HCT116 (cell line): ENCODE measurements around the gene CNDP2. TPM values are rescaled to one million over a fixed set of nuclear protein-coding genes. Genes with fewer than 3 reads are reported as not detected.

Experiments
- ATAC-seq: fragments of 200-7000 bp; cut with Tn5 transposase; 2 replicates; pipeline ENCODE4 v1.9.1; 2020; ENCODE audit warnings: mild to moderate bottlenecking, moderate library complexity
- BruUV-seq: library from RNA; stranded (reverse); fragments of 400-500 nt; replicated peaks from 2 replicates; lab custom pipeline; 2021; lab: Mats Ljungman, UMichigan
- CTCF ChIA-PET: fragments of 300-600 bp; sonication (Branson Sonifier 250); formaldehyde crosslinking; loops from one replicate; lab custom pipeline; 2021; ENCODE audit warnings: antibody characterized with exemption; lab: Charles Lee
- POLR2A ChIA-PET: fragments of 300-600, 350-600 bp; sonication (Branson Sonifier 250); formaldehyde crosslinking; loops from one replicate; lab custom pipeline; 2021; ENCODE audit warnings: antibody characterized with exemption; lab: Charles Lee
- RAD21 ChIA-PET, 2 experiments: fragments of 300-600 bp; sonication (Branson Sonifier 250); formaldehyde crosslinking; loops; one replicate each; lab custom pipeline; 2023; ENCODE audit warnings: low total read pairs in 2 of 2; ENCODE audit not compliant: uncharacterized antibody in 2 of 2, unreplicated experiment in 2 of 2, low non-redundant PET in 1 of 2; lab: Charles Lee
- DNase-seq: peaks from one replicate; pipeline ENCODE4 v3.0.0-alpha.2; 2010; ENCODE audit warnings: low read depth, low spot score
- H2AFZ ChIP-seq: fragments of 200-600 bp; shearing (Covaris generic), sonication (generic); 2 replicates; pipeline ENCODE4 v1.6.1; 2017; ENCODE audit warnings: low read depth, mixed run types, mixed read lengths, antibody characterized with exemption, low read length; ENCODE audit not compliant: poor library complexity, severe bottlenecking
- H3K27ac ChIP-seq: 2 replicates; pipeline ENCODE4 v1.5.1; 2012; ENCODE audit warnings: low read depth, low read length
- H3K27me3 ChIP-seq: fragments of 200-600 bp; sonication (generic); 2 replicates; pipeline ENCODE4 v1.6.1; 2016; ENCODE audit warnings: mixed run types, low read length, mixed read lengths; ENCODE audit not compliant: insufficient read depth
- H3K36me3 ChIP-seq, 2 experiments: fragments of 200-500 bp in 1 of 2; fragments of 200-600 bp in 1 of 2; sonication (Bioruptor generic) in 1 of 2; sonication (generic) in 1 of 2; 2 replicates each; pipeline versions ENCODE4 v1.5.1 to v1.6.1; 2014 to 2016; ENCODE audit warnings: low read length in 2 of 2, inconsistent platforms in 1 of 2, mixed read lengths in 1 of 2, mixed run types in 1 of 2; ENCODE audit not compliant: insufficient read depth in 2 of 2, control insufficient read depth in 1 of 2
- H3K4me1 ChIP-seq, 2 experiments: fragments of 200-600 bp in 1 of 2; sonication (generic) in 1 of 2; 2 replicates each; pipeline versions ENCODE4 v1.5.1 to v1.6.1; 2012 to 2017; ENCODE audit warnings: low read length in 2 of 2, inconsistent platforms in 1 of 2, mild to moderate bottlenecking in 1 of 2, mixed read lengths in 1 of 2, mixed run types in 1 of 2, moderate library complexity in 1 of 2; ENCODE audit not compliant: insufficient read depth in 2 of 2, control insufficient read depth in 1 of 2
- H3K4me2 ChIP-seq: fragments of 200-600 bp; sonication (generic); 2 replicates; pipeline ENCODE4 v1.6.1; 2017; ENCODE audit warnings: mixed run types, low read length, mixed read lengths
- H3K4me3 ChIP-seq, 2 experiments: fragments of 200-600 bp in 1 of 2; sonication (generic) in 1 of 2; replicated peaks in 1 of 2; 2 replicates each; pipeline ENCODE4 v1.5.1; 2011 to 2016; ENCODE audit warnings: low read length in 2 of 2, control low read depth in 1 of 2, low read depth in 1 of 2, mild to moderate bottlenecking in 1 of 2, mixed read lengths in 1 of 2, mixed run types in 1 of 2
- H3K79me2 ChIP-seq: fragments of 200-600 bp; sonication (generic); 2 replicates; pipeline ENCODE4 v1.6.1; 2017; ENCODE audit warnings: mild to moderate bottlenecking, mixed run types, low read length, moderate library complexity, mixed read lengths; ENCODE audit not compliant: insufficient read depth
- H3K9ac ChIP-seq: fragments of 200-600 bp; sonication (generic); 2 replicates; pipeline ENCODE4 v1.6.1; 2016; ENCODE audit warnings: low read length, mixed read lengths
- H3K9me2 ChIP-seq: fragments of 200-600 bp; sonication (generic), shearing (Covaris generic); 2 replicates; pipeline ENCODE4 v1.6.1; 2017; ENCODE audit warnings: mixed run types, mild to moderate bottlenecking, moderate library complexity; ENCODE audit not compliant: insufficient read depth
- H3K9me3 ChIP-seq, 2 experiments: fragments of 200-500 bp in 1 of 2; fragments of 200-600 bp in 1 of 2; sonication (Bioruptor generic) in 1 of 2; sonication (generic) in 1 of 2; 2 replicates each; pipeline ENCODE4 v1.6.1; 2014 to 2017; ENCODE audit warnings: low read length in 2 of 2, mixed read lengths in 2 of 2, inconsistent platforms in 1 of 2, low read depth in 1 of 2, mild to moderate bottlenecking in 1 of 2, mixed run types in 1 of 2, moderate library complexity in 1 of 2; ENCODE audit not compliant: control insufficient read depth in 1 of 2, insufficient read depth in 1 of 2
- H4K20me1 ChIP-seq: fragments of 200-600 bp; sonication (generic), shearing (Covaris generic); 2 replicates; pipeline ENCODE4 v1.6.1; 2017; ENCODE audit warnings: mixed run types, mild to moderate bottlenecking, moderate library complexity; ENCODE audit not compliant: insufficient read depth
- CEBPB ChIP-seq: IDR thresholded peaks from 2 replicates; pipeline ENCODE4 v1.6.1; 2012; ENCODE audit warnings: low read depth
- CTCF ChIP-seq, 3 experiments: fragments of 200-600 bp in 1 of 3; sonication (generic) in 1 of 3; IDR thresholded peaks in 2 of 3; conservative IDR thresholded peaks in 1 of 3; 2 replicates each; pipeline ENCODE4 v1.5.1; 2012 to 2017; ENCODE audit warnings: low read depth in 2 of 3, low read length in 2 of 3, antibody characterized with exemption in 1 of 3, borderline replicate concordance in 1 of 3, control low read depth in 1 of 3, mild to moderate bottlenecking in 1 of 3, mixed read lengths in 1 of 3, mixed run types in 1 of 3, moderate library complexity in 1 of 3; ENCODE audit not compliant: insufficient read depth in 1 of 3
- EGR1 ChIP-seq: IDR thresholded peaks from 2 replicates; pipeline ENCODE4 v1.6.1; 2012; ENCODE audit warnings: low read depth
- ELF1 ChIP-seq: IDR thresholded peaks from 2 replicates; pipeline ENCODE4 v1.6.1; 2012; ENCODE audit warnings: low read depth, borderline replicate concordance
- EZH2 ChIP-seq: fragments of 200-600 bp; sonication (generic); IDR thresholded peaks from 2 replicates; pipeline ENCODE4 v1.6.1; 2017; ENCODE audit warnings: antibody characterized with exemption, mixed run types
- EZH2phosphoT487 ChIP-seq: fragments of 200-600 bp; IDR thresholded peaks from 2 replicates; pipeline ENCODE4 v1.6.1; 2018; ENCODE audit warnings: antibody characterized with exemption, borderline replicate concordance
- JUND ChIP-seq: IDR thresholded peaks from 2 replicates; pipeline ENCODE4 v1.6.1; 2012
- MAX ChIP-seq: IDR thresholded peaks from 2 replicates; pipeline ENCODE4 v1.6.1; 2012
- POLR2A ChIP-seq: IDR thresholded peaks from 2 replicates; pipeline ENCODE4 v1.7.0; 2011; ENCODE audit warnings: borderline replicate concordance; ENCODE audit not compliant: insufficient read depth, insufficient read length; ENCODE audit errors: extremely low read depth
- POLR2AphosphoS5 ChIP-seq: IDR thresholded peaks from 2 replicates; pipeline ENCODE4 v1.6.1; 2011; ENCODE audit warnings: mild to moderate bottlenecking, low read depth, low read length, moderate library complexity
- RAD21 ChIP-seq: IDR thresholded peaks from 2 replicates; pipeline ENCODE4 v1.6.1; 2012; ENCODE audit warnings: low read depth, mild to moderate bottlenecking
- SRF ChIP-seq: IDR thresholded peaks from 2 replicates; pipeline ENCODE4 v1.6.1; 2012; ENCODE audit warnings: low read depth
- YY1 ChIP-seq: IDR thresholded peaks from 2 replicates; pipeline ENCODE4 v1.6.1; 2011; ENCODE audit warnings: low read length, low read depth, moderate library complexity, mild to moderate bottlenecking; ENCODE audit not compliant: insufficient replicate concordance; ENCODE audit errors: extremely low read depth
- intact Hi-C: fragments of 100-400 bp; cut with micrococcal nuclease; formaldehyde crosslinking; loops from 2 replicates; pipeline ENCODE4 v1.10.0; 2022
- total RNA-seq: library from RNA; stranded (reverse); gene quantifications from one replicate; pipeline ENCODE4 v1.2.1, GENCODE V29; 2021; ENCODE audit not compliant: unreplicated experiment
- TF ChIP-seq, protein P1 (sequence below): IDR thresholded peaks from 2 replicates; pipeline ENCODE4 v1.6.1; 2012; ENCODE audit warnings: low read depth

Gene CNDP2
- total RNA-seq, 1 experiment from 2014 or later, result 112 TPM

DNA sequence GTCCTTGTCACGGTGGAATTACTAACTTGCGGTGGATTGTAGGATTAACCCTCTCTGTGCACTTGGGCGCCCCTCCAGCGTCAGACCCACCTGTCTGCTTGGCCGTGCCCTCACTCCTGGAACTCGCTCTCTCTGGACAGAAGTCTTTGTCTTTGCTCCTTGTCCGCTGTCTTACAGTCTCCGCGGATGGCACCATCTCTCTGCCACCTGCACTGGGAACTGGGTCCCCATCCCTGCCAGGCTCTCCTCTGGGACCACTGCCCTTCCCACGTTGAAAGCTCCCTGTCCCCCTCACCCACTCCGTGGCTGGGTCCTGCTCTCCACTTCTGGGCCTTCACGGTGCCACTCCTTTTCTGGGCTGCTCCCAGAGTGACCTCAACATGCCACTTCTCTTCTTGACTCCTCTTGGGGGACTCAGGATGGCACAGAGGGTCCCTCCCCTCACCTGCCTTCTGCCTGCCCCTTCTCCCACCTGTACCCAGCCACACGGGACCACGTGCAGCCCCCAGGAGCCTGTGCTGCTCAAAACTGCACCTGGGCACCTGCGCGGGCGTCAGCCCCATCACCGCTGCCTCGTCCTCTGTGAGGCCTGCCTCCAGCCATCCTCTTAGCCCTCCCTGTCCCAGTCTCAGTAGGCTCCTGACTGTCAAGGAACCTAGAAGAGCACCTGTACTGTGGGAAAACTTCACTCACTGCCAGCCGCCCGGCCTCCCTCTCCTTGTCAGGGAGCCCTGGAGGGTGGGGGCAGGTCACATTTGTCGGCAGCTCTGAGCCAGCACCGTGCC, 11.1 kb downstream of the CNDP2 start:
- H3K27me3 ChIP-seq, result no peaks in the 10 kb centered on the region
- RAD21 ChIA-PET, result no interaction called here
- H3K4me1 ChIP-seq, result no peaks in the 10 kb centered on the region
- DNase-seq (no peak), ATAC-seq (no peak)
- no TSS peak for BruUV-seq
- H3K36me3 ChIP-seq, result peaks cover 18 to 31% of the 10 kb centered on the region in 2 experiments; a peak in 3 of 4 replicates
- POLR2A ChIA-PET, result no interaction called here
- H3K4me3 ChIP-seq, result no peak overlapping the region
- CTCF ChIA-PET, result no interaction called here
- no peak overlapping the region for H3K9ac ChIP-seq
- intact Hi-C loops, result no loop called here
- no peaks in the 10 kb centered on the region for H3K79me2 ChIP-seq
- no peaks in the 10 kb centered on the region for H4K20me1 ChIP-seq
- H3K9me3 ChIP-seq, result no peaks in the 10 kb centered on the region
- no peak overlapping the region for H3K27ac ChIP-seq
- TF ChIP-seq JUND, result no peak
- no peak for TF ChIP-seq EZH2phosphoT487
- TF ChIP-seq SRF, result no peak
- TF ChIP-seq CEBPB, result no peak
- TF ChIP-seq POLR2A, result no peak
- TF ChIP-seq EZH2, result no peak
- TF ChIP-seq RAD21, result no peak
- TF ChIP-seq CTCF (IDR thresholded peaks at IDR 0.05 in 2 of 3, conservative IDR thresholded peaks at IDR 0.05 in 1 of 3; ENCODE audit: borderline replicate concordance in 1 of 3, insufficient read depth in 1 of 3, low read depth in 2 of 3, low read length in 2 of 3), result no peak
- TF ChIP-seq, protein P1, sequence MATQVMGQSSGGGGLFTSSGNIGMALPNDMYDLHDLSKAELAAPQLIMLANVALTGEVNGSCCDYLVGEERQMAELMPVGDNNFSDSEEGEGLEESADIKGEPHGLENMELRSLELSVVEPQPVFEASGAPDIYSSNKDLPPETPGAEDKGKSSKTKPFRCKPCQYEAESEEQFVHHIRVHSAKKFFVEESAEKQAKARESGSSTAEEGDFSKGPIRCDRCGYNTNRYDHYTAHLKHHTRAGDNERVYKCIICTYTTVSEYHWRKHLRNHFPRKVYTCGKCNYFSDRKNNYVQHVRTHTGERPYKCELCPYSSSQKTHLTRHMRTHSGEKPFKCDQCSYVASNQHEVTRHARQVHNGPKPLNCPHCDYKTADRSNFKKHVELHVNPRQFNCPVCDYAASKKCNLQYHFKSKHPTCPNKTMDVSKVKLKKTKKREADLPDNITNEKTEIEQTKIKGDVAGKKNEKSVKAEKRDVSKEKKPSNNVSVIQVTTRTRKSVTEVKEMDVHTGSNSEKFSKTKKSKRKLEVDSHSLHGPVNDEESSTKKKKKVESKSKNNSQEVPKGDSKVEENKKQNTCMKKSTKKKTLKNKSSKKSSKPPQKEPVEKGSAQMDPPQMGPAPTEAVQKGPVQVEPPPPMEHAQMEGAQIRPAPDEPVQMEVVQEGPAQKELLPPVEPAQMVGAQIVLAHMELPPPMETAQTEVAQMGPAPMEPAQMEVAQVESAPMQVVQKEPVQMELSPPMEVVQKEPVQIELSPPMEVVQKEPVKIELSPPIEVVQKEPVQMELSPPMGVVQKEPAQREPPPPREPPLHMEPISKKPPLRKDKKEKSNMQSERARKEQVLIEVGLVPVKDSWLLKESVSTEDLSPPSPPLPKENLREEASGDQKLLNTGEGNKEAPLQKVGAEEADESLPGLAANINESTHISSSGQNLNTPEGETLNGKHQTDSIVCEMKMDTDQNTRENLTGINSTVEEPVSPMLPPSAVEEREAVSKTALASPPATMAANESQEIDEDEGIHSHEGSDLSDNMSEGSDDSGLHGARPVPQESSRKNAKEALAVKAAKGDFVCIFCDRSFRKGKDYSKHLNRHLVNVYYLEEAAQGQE, result no peak
- no peak for TF ChIP-seq POLR2AphosphoS5
- TF ChIP-seq MAX, result no peak
- no peak for TF ChIP-seq EGR1
- no peak for TF ChIP-seq YY1
- TF ChIP-seq ELF1, result no peak
- no peaks in the 10 kb centered on the region for H3K9me2 ChIP-seq
- H2AFZ ChIP-seq, result no peak overlapping the region
- no peak overlapping the region for H3K4me2 ChIP-seq
